Stimulated activated CD4-positive, alpha-beta T cell treated with anti-CD3 and anti-CD28 coated beads, TNF-alpha, amount 100 ng/mL, for 48 hours (primary cell): ENCODE measurements around the gene LLGL1.
A peak's percentile ranks its signal among the peaks of the same experiment; 100 is the strongest.

ENCODE experiments used
- DNase-seq, 3 donors: peaks; one replicate each; pipeline ENCODE4 v3.0.0-alpha.2; 2020; ENCODE audit warnings: low read depth in 3 of 3

LLGL1 gene

GRCh38 chr17:18229771-18230170, 4.3 kb downstream of the LLGL1 start:
- no peak for DNase-seq

- no peak for DNase-seq
Observed at GRCh38 chr17:18230288-18231141, 5.1 kb downstream of the LLGL1 start.

DNA sequence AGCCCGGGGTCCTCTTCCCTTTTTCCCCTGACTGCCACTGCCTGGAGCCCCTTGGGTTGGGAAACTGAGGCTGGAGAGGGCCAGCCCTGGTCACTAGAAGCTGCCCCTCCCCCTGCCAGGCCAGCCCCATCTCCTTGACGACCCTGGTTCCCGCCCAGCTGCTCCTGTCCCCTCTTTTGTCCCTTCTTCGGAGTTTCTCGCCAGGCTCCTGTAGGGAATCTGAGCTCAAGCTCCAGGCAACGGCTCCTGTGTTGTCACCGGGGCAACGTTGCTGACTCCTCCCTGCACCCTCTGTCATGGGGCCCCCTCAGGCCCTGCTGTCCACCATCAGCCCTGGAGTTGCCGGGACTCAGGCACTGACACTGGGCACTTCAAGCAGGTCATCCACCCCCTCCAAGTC, 5.7 kb downstream of the LLGL1 start:
- no peak for DNase-seq

DNA sequence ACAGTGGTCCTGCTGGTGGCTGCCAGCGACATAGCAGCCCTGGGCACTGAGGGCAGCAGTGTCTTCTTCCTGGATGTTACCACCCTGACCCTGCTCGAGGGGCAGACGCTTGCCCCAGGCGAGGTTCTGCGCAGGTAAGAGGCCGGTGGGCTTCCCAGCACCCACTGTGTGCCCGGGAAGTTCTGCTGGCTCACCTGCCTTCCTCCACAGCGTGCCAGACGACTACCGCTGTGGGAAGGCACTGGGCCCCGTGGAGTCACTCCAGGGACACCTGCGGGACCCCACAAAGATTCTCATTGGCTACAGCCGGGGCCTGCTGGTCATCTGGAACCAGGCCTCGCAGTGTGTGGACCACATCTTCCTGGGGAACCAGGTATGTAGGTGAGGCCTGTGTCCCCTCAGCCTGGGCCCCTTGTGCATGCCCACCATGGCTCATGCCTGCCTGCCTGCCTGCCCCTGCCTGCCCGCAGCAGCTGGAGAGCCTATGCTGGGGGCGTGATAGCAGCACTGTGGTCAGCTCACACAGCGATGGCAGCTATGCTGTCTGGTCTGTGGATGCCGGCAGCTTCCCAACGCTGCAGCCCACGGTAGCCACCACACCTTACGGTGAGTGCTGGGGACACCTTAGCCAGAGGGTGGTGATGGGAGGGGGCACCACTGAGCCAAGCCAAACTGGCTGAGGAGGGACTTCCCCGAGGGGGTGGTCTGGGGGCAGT, 8.5 kb downstream of the LLGL1 start:
- no peak for DNase-seq

DNA sequence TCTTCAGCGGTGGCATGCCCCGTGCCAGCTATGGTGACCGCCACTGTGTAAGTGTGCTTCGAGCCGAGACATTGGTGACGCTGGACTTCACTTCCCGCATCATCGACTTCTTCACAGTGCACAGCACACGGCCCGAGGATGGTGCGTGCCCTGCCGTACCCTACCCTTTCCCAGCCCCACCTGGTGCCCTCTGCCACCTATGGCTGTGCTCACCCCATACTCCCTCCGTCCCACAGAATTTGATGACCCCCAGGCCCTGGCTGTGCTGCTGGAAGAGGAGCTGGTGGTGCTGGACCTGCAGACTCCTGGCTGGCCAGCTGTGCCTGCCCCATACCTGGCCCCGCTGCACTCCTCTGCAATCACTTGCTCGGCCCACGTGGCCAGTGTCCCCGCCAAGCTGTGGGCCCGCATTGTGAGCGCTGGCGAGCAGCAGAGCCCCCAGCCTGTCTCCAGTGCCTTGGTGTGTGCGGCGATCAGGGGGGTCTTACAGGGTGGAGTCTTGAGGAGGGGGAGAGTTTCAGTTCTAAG, 9.5 kb downstream of the LLGL1 start:
- no peak for DNase-seq

DNA sequence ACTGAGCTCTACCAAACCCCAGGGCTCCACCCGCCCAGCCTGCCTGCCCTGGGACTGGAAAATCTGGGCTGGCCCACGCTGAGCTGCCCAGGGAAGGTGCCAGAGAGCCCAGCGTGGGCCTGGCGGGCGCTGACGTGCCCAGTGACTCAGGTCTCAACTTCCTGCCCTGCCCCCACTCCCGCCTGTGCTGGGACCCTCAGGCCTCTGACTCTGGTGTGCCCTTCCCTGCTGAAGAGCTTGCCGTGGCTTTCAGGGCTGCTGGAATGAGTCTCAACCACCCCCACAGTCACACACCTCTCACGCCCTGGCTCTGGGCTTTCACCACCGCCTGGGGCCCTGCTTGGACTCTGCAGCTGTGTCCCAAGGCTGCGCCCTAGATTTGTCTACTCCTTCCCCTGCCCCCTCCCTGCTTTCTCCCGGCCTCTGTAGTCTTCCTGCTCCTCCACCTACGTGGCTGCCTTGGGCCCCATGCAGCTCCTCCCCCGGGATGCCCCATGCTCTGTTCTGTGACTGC, 10.4 kb downstream of the LLGL1 start:
- peak in 1 of 3 donors; percentile 39 for DNase-seq

- DNase-seq: no peak
Observed at GRCh38 chr17:18236494-18236893, 11.1 kb downstream of the LLGL1 start.

DNA sequence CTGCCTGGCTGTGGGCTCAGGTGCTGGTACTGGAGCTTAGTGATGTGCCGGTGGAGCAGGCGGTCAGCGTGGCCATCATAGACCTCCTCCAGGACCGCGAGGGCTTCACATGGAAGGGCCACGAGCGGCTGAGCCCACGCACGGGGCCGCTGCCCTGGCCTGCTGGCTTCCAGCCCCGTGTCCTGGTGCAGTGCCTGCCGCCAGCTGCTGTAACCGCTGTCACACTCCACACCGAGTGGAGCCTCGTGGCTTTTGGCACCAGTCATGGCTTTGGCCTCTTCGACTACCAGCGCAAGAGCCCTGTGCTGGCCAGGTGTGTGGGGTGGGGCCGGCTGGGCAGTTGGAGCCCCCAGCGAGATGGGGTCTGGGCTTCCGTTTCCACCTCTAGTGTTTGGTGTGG, 12.0 kb downstream of the LLGL1 start:
- DNase-seq: no peak

- DNase-seq: no peak
Observed at GRCh38 chr17:18238299-18238698, 12.9 kb downstream of the LLGL1 start.

- no peak for DNase-seq
Observed at GRCh38 chr17:18240449-18240848, 15.0 kb downstream of the LLGL1 start.

DNA sequence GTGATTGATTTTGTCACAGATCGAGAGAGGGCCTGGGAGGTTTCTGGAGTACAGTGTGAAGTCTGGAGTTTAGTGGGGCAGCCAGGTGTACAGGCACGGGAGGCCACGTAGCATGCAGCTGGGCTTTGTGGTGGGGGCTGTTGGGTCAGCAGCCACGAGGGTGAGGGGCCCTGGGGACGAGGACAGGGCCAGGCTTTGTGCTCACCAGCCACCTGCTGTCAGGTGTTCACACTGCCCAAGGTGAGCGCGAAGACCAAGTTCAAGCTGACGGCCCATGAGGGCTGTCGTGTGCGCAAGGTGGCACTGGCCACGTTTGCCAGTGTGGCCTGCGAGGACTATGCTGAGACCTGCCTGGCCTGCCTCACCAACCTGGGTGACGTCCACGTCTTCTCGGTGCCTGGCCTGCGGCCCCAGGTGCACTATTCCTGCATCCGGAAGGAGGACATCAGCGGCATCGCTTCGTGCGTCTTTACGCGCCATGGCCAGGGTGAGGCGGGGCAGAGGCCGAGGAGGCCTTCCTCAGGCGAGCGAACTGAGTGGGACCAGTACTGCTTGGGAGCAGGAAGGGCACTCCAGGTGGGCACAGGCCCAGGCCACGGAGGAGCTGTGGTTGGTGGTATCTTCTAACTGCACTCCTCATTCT, 15.9 kb downstream of the LLGL1 start:
- no peak for DNase-seq

- no peak for DNase-seq
Observed at GRCh38 chr17:18245038-18245776, 19.8 kb downstream of the LLGL1 start.

DNA sequence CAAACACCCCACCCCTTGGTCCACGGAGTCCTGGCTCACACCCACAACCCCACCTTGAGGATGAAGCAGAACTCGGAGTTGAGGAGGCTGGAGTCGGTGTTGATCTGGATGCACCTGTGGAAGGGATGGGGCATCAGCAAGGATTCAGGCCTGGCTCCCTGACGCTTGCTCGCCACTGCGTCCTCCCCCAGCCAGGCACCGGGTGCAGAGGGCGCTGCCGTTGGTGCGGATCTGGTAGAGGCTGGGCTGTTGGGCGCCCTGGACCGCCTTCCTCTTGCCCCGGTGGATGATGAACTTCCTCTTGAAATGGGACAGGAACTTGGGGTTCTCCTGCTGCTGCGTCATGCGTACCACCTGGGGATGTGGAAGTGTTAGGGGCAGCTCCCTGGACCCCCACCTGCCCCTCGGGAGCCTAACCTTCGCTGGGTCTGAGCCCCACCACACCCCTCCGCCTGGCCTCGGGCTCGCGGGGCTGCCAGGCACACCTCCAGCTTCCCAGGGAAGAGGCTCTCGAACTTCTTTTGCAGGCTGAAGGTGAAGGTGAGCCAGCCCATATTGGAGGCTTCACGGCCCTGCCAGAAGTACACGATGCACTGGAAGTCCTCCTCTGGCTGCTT, 20.8 kb downstream of the LLGL1 start:
- DNase-seq: no peak

DNA sequence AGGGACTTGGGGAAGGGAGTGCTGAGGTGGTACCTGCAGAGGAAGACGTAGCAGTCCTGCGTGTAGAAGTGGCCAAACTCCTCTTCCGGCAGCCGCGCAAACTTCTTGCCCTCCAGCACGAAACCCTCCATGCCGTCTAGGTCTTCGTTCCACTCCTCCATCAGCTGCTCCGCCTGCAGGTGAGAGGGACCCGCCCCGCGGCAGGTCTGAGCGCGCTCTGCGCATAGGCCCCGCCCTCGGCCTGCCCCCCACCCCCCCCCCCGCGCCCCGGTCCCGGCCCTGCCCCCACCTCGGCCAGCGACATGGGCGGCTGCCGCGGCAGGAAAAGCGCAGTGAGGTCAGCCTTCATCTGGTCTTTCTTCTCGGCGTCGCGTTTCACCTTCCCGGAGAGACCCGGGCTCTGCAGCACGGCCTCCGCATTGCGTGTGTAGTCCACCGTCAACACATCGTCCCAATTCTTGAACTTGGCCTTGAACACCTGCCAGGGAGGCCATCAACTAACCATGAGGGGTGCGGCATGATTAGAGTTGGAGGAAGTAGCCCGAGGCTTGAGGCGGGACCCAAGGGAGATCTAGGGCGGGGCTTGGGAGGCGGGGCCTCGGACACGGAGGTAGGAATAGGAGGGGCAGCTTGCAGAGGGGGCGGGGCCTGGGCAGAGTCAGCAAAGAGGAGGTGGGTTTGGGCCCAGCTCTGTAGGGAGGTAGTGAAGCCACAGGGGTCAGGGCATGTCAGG, 21.6 kb downstream of the LLGL1 start:
- peak in 2 of 3 donors; percentile 30 to 55 for DNase-seq

DNA sequence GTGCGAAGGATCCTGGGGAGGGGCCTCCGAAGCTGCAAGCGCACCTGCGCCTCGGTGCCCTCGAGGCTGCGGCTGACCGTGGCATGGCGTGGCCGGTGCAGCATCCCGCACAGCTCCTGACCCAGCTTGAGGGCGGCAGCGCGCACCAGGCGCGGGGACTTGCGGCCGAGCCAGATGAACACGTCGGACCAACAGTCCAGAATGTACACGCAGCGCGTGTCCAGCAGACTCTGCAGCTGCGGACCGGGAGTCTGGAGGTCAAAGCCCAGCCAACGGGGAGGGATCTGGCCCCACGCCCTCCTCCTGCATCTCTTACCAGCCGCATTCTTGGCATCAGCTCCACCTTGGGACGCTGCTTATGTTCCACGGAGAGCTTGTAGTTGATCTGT, 22.2 kb downstream of the LLGL1 start:
- no peak for DNase-seq

- DNase-seq: peak in 2 of 3 donors; percentile 45 to 55
Observed at GRCh38 chr17:18248300-18248731, 22.9 kb downstream of the LLGL1 start.

- DNase-seq: no peak
Observed at GRCh38 chr17:18248811-18249210, 23.4 kb downstream of the LLGL1 start.

- no peak for DNase-seq
Observed at GRCh38 chr17:18250259-18250658, 24.8 kb downstream of the LLGL1 start.

GRCh38 chr17:18250708-18251107, 25.3 kb downstream of the LLGL1 start:
- no peak for DNase-seq

DNA sequence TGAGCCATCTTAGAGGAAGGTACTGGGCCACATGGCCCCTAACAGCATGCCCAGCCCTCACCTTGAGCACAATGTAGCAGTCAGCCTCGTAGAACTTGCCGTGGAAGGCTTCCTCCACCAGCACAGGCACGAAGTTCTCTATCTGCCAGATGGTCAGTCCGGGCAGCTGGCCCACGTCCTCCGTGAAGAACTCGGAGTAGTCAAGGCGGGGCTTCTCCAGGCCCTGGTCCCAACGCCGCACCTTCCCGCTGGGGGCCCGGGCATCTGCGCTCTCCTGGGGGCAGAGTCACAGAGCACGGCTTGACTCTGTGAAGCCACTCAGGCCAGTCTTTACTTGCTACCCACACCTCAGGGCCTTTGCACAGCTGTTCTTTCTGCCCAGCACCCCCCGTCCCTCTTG, 25.8 kb downstream of the LLGL1 start:
- DNase-seq: no peak
